Right ventricle myocardium inferior (tissue), 1 donor: ENCODE measurements around the gene PNMA1. TPM values are rescaled to one million over a fixed set of nuclear protein-coding genes. Genes with fewer than 3 reads are reported as not detected.
A peak's percentile ranks its signal among the peaks of the same experiment; 100 is the strongest.

Experiments
- ATAC-seq: fragments of 200-7000 bp; cut with Tn5 transposase; one replicate; pipeline ENCODE4 v1.9.1; 2020; ENCODE audit warnings: mild to moderate bottlenecking, moderate library complexity
- DNase-seq: peaks from one replicate; pipeline ENCODE4 v3.0.0; 2021; ENCODE audit errors: missing footprints
- intact Hi-C: fragments of 100-400 bp; cut with DNase I; formaldehyde crosslinking; loops from one replicate; pipeline ENCODE4 v1.11.0; 2022
- total RNA-seq: library from RNA; stranded (reverse); fragmentation: NEBNext Ultra II Directional; extraction: Animal tissue kit (Norgen Biotek cat#: 25700); gene quantifications from one replicate; pipeline ENCODE4 v1.2.1, GENCODE V29; 2021
- donor health status: DM: no; HTN: yes; CAD: no; lungs with severe emphysema.

The PNMA1 gene
- total RNA-seq, 1 donor from 2014 or later: 14.9 TPM

DNA sequence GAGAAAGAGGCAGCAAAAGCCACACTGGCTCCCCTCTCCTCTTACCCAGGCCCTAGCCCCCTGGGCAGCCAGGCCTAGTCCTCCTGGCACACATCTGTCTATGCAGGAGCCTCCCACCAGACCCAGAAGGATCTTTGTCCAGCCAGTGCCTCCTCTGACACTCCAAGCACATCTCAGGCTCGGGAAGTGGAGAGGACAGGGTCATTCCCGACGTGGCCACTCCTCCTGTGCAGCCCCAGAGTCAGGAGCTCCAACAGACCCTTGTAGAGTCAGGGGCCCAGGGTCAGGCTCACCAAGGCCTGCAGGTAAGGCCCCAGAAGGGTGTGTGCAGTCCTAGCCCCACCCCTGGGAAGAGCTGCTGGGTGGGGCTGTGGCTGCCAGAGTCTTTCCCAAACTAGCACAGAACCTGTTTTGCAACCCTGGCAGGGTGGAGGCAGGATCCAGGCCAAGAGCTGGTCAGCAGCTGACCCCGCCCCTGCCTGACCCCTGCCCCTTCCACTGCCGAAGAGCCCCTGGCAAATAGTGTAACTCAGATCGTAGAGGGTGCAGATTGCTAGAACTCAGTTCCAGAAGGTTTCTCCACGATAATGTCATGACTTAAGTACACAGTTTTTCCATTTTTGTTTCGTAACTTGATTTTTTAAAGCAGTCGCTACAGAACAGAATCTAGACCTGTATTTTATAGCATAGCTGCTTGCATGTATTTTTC is 26.6 kb upstream of the PNMA1 start:
- no peak for DNase-seq
- peak; percentile 77 for ATAC-seq
- intact Hi-C loops: loop anchor here (5.0 kb wide), 1 partner anchor 47 kb away; no protein-coding TSS in a partner anchor

DNA sequence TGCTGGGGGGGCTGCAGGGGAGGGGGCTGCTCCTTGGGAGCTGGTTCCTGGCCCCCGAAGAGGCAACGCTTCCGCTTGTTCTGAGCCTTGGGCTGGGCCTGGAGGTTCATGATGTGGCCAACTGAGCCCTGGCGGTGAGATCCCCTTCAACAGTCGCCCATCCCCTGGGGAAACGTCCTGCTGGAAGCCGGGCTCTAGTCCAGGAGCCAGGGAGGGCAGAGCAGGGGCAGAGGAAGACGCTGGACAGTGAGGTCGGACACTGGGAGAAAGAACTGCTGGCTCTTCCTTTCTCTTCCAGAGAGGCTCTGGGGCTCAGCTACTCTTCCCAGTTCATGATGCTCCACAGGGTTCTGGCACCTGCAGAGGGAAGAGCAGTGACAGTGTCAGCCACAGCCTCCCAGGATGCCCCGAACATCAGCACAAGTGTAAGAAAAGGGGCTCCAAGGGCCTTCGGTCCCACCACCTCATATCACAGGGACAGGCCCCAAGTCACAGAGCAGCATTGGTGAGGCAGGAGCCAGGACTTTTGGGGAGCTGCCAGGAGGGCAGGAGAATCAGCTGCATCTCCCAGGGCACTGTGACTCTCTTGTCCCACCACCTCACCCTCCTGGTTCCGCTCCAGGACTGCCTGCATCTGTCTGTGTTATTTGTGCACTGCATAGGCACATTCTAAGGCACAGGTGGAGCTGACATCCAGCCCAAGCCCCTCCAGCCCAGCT is 25.9 kb upstream of the PNMA1 start:
- intact Hi-C loops: loop anchor here (5.0 kb wide), 1 partner anchor 47 kb away; no protein-coding TSS in a partner anchor
- no peak for ATAC-seq
- peak; percentile 63 for DNase-seq

DNA sequence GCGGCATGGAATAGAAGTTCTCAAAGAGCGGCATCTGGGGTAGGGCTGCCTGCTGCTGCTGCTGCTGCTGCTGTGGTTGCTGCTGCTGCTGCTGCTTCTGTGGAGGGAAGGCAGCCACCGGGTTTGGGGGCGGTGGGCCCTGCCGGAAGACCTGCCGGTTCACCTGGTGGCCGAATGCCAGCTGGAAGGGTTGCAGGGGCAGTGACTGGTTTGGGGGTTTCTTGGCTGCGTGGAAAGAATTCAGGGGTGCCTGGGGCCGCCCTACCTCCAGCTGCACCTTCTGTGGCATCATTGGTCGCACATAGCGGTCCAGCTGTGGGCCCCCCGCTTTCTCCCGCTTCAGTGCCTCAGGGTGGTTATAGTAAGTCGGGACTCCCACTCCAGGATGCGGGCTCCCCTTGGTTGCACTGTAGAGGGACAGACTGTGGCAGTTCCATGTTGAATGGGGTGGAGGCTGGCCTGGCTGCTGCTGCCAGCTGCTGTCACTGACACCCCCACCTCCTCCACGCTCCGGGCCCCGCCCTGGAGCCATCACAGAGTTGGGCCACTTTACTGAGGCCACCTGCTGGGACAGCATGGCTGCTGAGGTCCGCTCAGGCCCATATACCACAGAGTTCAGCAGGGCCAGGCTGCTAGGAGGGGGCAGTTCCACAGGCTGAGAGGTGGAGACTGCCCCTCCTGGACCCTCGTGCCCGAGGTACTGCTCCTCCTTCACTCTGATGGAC is 25.2 kb upstream of the PNMA1 start:
- intact Hi-C loops: no loop called here
- DNase-seq (peak; percentile 46), ATAC-seq (no peak)

- intact Hi-C loops: no loop called here
- ATAC-seq: no peak
- DNase-seq: peak; percentile 49
These were observed 24.5 kb upstream of the PNMA1 start for GRCh38 chr14:73738518-73739173.

DNA sequence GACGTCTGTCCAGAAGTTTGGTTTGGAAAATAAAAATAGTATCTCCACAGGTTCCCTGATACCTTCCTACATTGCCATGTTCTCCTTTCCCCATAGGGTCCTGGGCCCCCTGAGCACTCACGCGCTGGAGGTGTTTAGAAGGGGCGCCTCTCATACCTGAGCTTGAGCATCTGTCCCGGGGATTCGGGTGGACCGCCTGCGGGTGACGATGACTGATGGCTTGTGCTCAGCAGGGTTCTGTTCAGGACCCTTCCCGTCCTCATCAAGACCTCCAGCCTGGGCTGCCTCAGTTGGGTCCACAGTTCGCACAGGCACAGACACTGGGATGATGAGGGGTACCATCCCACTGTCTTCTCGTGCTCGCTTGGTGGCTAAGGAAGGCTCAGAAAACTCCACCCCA is 22.7 kb upstream of the PNMA1 start:
- intact Hi-C loops: no loop called here
- ATAC-seq (no peak), DNase-seq (no peak)

DNA sequence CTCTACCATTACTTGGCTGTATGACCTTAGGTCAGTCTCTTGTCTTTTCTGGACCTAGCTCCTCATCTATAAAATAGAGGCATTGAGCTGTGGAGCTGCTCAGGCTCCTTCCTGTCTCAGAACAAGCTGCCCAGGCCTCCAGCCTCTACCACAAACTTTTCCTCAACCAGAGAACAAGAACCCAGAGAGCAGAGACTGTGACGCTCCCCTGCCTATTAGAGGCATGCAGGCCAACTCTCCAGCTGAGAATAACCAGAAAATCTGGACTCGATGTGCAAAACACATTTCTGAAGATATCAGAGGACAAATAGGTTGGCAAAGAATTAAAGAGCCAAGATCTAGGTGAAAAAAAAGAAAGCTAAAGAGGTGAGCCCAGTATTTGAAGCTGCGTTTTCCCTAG is 17.8 kb upstream of the PNMA1 start:
- intact Hi-C loops: no loop called here
- no peak for DNase-seq
- no peak for ATAC-seq

DNA sequence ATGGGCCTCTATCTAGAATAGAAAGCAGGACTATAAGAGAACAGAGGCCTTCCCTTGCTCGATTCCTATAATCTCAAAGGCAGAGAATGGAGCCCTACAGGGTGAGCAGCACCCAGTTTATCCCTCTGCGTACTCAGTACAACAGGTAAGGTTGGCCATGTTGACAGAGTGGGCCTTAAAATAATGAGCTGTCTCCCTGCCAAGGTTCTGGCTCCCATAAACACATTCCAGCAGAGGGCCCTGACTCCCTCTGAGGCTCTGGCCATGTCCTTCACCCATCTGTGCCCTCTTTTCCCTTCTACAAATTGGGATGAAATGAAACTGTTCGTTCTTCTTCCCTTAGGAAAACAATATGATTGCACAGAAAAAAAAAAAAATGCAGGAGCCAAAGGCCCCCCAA is 16.9 kb upstream of the PNMA1 start:
- DNase-seq: no peak
- intact Hi-C loops: no loop called here
- peak; percentile 57 for ATAC-seq

GRCh38 chr14:73729556-73730265 is 15.5 kb upstream of the PNMA1 start:
- ATAC-seq: no peak
- DNase-seq: no peak
- intact Hi-C loops: loop anchor here (2.0 to 5.0 kb wide), 3 partner anchors 25 to 158 kb away; partner anchors contain the start of gene ZNF410

DNA sequence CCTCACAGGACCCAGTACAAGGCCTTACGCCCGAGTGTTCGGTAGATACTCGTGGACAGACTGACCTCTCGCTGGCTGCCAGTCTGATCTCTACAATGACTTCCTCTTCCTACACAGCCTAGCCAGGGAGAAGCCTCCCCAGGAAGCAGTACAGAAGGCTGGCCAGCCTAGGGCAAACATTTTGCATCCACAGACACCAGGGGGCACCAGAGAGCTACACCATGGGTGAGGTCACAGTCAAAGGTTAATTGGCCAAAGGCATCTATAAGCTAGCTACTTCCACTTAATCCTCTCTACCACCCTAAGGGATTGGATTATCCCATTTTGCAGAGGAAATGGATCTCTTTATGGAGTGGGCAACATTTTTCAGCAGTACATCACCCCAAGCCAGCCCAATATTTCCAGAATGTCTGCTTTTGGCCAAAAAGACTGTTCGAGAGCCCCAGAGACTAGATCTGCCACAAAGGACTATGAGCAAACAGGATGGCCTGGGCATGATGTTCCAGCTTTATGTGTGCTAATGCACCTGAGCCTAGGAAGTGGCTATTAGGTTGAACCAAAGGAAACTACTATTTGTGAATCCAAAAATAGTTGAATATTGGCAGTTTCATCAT is 14.6 kb upstream of the PNMA1 start:
- DNase-seq (peak; percentile 88), ATAC-seq (peak; percentile 73)
- intact Hi-C loops: loop anchor here (1.0 to 5.0 kb wide), 4 partner anchors 26 to 158 kb away; partner anchors contain the start of gene ZNF410

DNA sequence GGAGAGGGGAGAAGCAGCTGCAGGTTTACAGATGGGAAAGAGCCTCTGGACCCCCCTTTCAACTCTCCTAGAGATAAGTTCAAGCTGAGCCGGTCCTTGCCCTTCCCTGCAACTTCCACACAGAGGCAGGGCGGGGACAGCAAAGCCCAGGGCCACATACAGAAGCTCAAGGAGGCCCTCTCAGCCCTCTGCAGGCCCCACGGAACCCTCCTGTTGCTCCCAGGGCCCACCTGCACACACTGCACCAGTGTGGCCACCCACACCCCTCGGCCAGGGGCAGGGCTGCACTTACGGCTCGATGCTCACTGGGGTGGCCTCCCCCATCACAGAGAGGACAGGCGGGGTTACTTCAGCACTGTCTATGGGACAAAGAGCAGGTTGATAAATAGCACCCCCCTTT is 13.0 kb upstream of the PNMA1 start:
- DNase-seq (no peak), ATAC-seq (no peak)
- intact Hi-C loops: loop anchor here (5.0 kb wide), 1 partner anchor 160 kb away; the partner anchor contains the start of gene ZNF410

- DNase-seq (no peak), ATAC-seq (no peak)
- intact Hi-C loops: loop anchor here (5.0 kb wide), 1 partner anchor 161 kb away; the partner anchor contains the start of gene ZNF410
These were observed 12.1 kb upstream of the PNMA1 start for GRCh38 chr14:73726025-73726961.

DNA sequence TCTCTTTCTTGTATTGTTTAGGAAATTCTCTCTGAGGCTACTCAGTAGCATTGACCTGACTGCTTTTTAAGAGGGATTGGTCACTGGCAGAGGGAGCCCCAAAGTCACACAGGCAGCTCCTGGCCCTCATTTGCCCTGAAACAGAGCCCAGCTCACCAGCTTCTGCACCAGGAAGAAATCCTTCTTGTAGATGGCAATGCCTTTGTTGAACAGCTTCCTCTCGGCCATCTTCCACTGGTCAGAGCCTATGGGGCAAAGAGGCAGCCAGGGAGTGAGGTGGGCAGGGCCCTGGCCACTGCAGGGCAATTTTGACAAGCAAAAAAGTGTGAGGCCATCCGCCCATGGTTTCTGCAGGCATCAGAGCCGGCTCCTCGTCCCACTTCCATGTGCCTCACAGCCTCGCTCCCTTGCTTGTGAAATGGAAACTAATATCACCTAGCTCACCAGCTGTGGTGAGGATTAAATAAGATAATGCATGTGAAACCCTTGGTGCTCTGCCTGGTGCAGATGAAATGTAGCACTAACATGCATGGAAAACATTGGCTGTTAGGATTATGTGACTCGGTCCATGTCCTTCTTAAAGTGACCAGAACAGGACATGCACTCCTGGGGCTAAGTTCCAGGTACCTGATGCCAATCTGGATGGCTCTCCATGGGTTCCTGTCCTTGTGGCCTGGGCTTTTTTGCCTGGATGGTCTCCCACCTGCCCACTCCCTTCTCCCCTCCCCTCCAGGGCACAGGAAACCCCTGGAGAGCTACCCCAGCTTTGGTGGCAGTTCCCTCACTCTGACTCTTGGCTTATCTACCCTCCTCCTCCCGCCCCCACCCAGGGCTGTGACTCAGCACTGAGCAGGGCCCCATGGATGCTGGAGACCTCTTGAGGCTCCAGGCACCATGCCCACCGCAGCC is 11.2 kb upstream of the PNMA1 start:
- DNase-seq (no peak), ATAC-seq (no peak)
- intact Hi-C loops: loop anchor here (5.0 kb wide), 1 partner anchor 162 kb away; the partner anchor contains the start of gene ZNF410

- ATAC-seq (no peak), DNase-seq (no peak)
- intact Hi-C loops: loop anchor here (5.0 kb wide), 1 partner anchor 163 kb away; the partner anchor contains the start of gene ZNF410
These were observed 10.5 kb upstream of the PNMA1 start for GRCh38 chr14:73724696-73725095.

- peak; percentile 85 for ATAC-seq
- intact Hi-C loops: no loop called here
- peak; percentile 86 for DNase-seq
These were observed 9.8 kb upstream of the PNMA1 start for GRCh38 chr14:73723797-73724661.

DNA sequence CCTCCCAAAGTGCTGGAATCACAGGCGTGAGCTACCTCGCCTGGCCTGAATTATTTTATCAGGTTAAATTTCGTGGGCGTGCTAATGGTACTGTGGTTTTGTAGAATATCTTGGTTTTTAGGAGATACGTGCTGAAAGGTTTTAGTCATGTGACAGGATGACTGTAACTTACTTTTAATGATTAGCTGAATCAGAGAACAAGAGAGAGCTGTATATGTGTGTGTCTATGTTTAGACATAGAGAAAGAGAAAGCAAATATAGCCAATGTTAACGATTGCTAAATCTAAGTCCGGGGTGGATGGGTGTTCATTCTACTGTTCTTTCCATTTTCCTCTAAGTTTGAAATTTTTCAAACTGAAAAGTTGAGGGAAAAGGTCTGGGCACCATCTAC is 9.2 kb upstream of the PNMA1 start:
- no peak for ATAC-seq
- intact Hi-C loops: no loop called here

More for the DNA sequence above, 9.2 kb upstream of the PNMA1 start:
- DNase-seq: no peak
